Activated naive CD8-positive, alpha-beta T cell treated with anti-CD3 and anti-CD28 coated beads, Interleukin-2, amount 10 ng/mL, durations not matched to agents 7 days and 5 days (primary cell): ENCODE results near the gene DNAJC10. TPM values are rescaled to one million over a fixed set of nuclear protein-coding genes. Genes with fewer than 3 reads are reported as not detected.
"Not testable (repeated sequence)": the region's sequence is repeated elsewhere in the genome, so short reads cannot be mapped to it uniquely, and the experiment has no call there.

ENCODE experiments used
- ATAC-seq: fragments of 150-1000 bp; cut with Tn5 transposase; one replicate; pipeline ENCODE4 v1.10.0; 2021; ENCODE audit warnings: low read depth, moderate library complexity
- POLR2A ChIA-PET: fragments of 350-600 bp; sonication (Branson Sonifier 250); formaldehyde crosslinking; loops from one replicate; lab custom pipeline; 2021; ENCODE audit warnings: antibody characterized with exemption; lab: Charles Lee
- DNase-seq: peaks from one replicate; pipeline ENCODE4 v3.0.0; 2021
- H3K27ac Mint-ChIP-seq: one replicate; pipeline ENCODE4 v1.8.0; 2022; ENCODE audit warnings: mild to moderate bottlenecking, mixed read lengths
- H3K27me3 Mint-ChIP-seq: one replicate; pipeline ENCODE4 v1.8.0; 2022; ENCODE audit warnings: mild to moderate bottlenecking, moderate library complexity, mixed read lengths
- H3K36me3 Mint-ChIP-seq: one replicate; pipeline ENCODE4 v1.8.0; 2021; ENCODE audit warnings: mild to moderate bottlenecking, mixed read lengths
- H3K4me1 Mint-ChIP-seq: one replicate; pipeline ENCODE4 v1.8.0; 2021; ENCODE audit warnings: mixed read lengths
- H3K4me3 Mint-ChIP-seq: one replicate; pipeline ENCODE4 v1.8.0; 2022; ENCODE audit warnings: mild to moderate bottlenecking, moderate library complexity, mixed read lengths
- H3K9me3 Mint-ChIP-seq: one replicate; pipeline ENCODE4 v1.8.0; 2021; ENCODE audit warnings: mixed read lengths
- total RNA-seq, 2 experiments: library from RNA; stranded (reverse); gene quantifications; one replicate each; pipeline ENCODE4 v1.2.3, GENCODE V29; 2021

Gene DNAJC10, protein sequence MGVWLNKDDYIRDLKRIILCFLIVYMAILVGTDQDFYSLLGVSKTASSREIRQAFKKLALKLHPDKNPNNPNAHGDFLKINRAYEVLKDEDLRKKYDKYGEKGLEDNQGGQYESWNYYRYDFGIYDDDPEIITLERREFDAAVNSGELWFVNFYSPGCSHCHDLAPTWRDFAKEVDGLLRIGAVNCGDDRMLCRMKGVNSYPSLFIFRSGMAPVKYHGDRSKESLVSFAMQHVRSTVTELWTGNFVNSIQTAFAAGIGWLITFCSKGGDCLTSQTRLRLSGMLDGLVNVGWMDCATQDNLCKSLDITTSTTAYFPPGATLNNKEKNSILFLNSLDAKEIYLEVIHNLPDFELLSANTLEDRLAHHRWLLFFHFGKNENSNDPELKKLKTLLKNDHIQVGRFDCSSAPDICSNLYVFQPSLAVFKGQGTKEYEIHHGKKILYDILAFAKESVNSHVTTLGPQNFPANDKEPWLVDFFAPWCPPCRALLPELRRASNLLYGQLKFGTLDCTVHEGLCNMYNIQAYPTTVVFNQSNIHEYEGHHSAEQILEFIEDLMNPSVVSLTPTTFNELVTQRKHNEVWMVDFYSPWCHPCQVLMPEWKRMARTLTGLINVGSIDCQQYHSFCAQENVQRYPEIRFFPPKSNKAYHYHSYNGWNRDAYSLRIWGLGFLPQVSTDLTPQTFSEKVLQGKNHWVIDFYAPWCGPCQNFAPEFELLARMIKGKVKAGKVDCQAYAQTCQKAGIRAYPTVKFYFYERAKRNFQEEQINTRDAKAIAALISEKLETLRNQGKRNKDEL
- total RNA-seq, result 10 to 100 TPM; 41.0 to 45.3 TPM

DNA sequence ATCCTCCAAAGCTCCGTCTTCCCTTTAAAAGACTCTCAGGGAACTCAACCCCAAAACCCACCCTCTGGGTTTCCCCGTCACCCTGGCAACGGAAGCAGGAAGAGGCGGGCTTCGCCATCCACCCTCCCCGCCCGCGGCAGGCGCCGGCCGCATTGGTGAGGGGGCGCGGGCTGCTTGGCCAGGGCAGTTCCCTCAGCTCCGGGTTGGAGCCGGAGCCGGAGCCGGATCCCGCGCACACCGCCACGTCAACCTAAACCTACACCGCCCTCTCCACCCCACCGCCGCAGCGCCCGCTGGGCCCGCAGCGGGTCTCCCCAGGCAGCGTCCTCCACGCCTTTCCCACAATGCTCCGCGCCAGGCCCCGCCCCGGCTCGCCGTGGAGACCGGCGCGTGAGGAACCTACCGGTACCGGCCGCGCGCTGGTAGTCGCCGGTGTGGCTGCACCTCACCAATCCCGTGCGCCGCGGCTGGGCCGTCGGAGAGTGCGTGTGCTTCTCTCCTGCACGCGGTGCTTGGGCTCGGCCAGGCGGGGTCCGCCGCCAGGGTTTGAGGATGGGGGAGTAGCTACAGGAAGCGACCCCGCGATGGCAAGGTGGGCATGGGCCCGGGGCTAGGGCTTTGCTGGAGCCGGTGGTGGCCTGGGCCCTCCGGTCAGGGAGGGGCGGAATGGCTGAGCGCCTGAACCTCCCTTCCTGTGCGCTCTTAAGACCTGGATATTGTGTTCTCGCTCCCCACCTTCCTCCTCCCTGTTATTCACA is at the start of gene DNAJC10:
Gene DNAJC10 (plus strand): TSS at position 366 of the 758 bp plus-strand sequence. CDS start 1,830 bp downstream, outside the sequence.
- DNase-seq (peak; percentile 90), ATAC-seq (peak; percentile 91)
- POLR2A ChIA-PET, result interaction anchor here (0.6 kb wide), 2 partner anchors 38 to 313 kb away, joined by 3 to 4 read pairs; no protein-coding TSS in a partner anchor
- Mint-ChIP-seq H3K4me1 (peaks cover 9% of the 10 kb centered on the region), H3K27ac (no peak within 1 kb of the TSS), H3K27me3 (peaks cover 6% of the 10 kb centered on the region), H3K9me3 (no peaks in the 10 kb centered on the region), H3K36me3 (peaks cover 2% of the 10 kb centered on the region), H3K4me3 (no peak within 1 kb of the TSS)

DNA sequence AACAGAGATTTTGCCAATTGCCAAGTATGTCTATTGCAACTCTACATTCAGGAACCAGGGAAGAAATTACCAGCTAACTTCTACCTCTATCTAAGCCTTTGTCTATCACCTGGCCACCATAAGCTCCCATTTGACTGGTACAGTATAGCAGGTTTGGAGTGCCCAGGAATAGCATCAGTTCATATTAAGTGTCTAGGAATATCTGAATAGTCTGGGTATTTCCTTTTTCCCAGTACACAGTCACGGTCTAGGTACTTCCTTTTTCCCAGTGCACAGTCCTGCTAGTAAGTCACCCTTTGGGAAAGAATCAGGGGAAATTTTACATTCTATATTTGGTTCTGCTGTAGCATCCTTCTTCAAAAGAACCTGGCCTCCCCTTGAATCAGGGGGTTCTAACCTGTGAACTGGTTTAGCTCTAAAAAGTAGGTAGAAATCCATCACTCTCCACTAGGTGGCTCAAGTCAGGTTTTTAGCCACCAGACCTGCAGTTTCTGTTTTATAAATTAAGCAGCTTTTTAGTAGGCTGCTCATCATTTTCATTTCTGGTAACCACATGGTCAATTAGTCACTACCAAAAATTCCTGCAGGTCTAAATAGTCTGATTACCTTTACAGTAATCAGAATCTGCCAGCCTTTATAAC is 49.3 kb upstream of the DNAJC10 start:
- Mint-ChIP-seq H3K4me3 (no peak overlapping the region), H3K27me3 (peaks cover 4% of the 10 kb centered on the region), H3K9me3 (no peaks in the 10 kb centered on the region), H3K4me1 (peaks cover 3% of the 10 kb centered on the region), H3K36me3 (no peaks in the 10 kb centered on the region), H3K27ac (no peak overlapping the region)
- POLR2A ChIA-PET, result interaction anchor here (0.6 kb wide), 1 partner anchor 233 kb away, joined by 3 read pairs; no protein-coding TSS in a partner anchor
- DNase-seq (no peak), ATAC-seq (peak; percentile 42)

DNA sequence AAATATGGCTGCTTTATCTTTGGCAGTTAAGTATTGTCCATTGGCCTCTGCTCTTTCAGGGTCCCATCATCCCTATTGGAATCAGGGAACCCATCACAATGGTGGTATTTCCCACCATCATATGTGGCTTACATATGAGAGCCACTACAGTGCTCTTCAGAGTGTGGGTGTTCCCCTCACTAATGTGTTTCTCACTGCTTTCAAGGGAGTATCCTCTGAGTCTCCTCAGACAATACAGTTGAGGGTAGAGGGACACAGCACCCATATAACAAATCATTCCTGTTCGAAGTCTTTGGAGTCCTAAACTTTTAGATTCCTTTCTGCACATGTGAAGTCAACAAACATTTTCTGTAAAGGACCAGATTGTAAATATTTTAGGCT is 48.8 kb upstream of the DNAJC10 start:
- DNase-seq (no peak), ATAC-seq (no peak)
- Mint-ChIP-seq H3K27ac (no peak overlapping the region), H3K27me3 (peaks cover 4% of the 10 kb centered on the region), H3K36me3 (no peaks in the 10 kb centered on the region), H3K9me3 (no peaks in the 10 kb centered on the region), H3K4me3 (no peak overlapping the region), H3K4me1 (peaks cover 3% of the 10 kb centered on the region)
- POLR2A ChIA-PET, result interaction anchor here (0.6 kb wide), 1 partner anchor 232 kb away, joined by 3 read pairs; no protein-coding TSS in a partner anchor

DNA sequence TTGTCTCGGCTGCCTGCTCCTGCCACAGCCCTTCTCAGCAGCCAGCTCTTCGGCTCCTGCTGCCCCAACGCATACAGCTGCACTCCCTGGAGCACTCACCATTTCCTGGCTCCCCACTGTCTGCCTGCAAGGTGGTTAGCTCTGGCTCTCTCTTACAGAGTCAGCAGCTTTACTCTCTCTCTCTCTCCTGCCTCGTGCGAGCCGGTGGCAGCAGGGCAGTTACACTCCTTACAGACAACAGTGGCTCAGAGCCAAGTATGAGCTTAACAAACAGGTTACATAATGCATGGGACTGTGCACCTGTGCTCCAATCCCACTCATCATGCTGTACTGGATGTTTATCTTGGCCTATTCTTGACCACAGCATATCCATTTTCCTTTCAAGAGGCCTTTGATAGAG is 47.4 kb upstream of the DNAJC10 start:
- ATAC-seq (no peak), DNase-seq (no peak)
- H3K27me3 Mint-ChIP-seq, result peaks cover 4% of the 10 kb centered on the region
- H3K27ac Mint-ChIP-seq, result no peak overlapping the region
- H3K36me3 Mint-ChIP-seq, result no peaks in the 10 kb centered on the region
- POLR2A ChIA-PET, result no interaction called here
- no peaks in the 10 kb centered on the region for H3K9me3 Mint-ChIP-seq
- no peak overlapping the region for H3K4me3 Mint-ChIP-seq
- peaks cover 3% of the 10 kb centered on the region for H3K4me1 Mint-ChIP-seq

DNA sequence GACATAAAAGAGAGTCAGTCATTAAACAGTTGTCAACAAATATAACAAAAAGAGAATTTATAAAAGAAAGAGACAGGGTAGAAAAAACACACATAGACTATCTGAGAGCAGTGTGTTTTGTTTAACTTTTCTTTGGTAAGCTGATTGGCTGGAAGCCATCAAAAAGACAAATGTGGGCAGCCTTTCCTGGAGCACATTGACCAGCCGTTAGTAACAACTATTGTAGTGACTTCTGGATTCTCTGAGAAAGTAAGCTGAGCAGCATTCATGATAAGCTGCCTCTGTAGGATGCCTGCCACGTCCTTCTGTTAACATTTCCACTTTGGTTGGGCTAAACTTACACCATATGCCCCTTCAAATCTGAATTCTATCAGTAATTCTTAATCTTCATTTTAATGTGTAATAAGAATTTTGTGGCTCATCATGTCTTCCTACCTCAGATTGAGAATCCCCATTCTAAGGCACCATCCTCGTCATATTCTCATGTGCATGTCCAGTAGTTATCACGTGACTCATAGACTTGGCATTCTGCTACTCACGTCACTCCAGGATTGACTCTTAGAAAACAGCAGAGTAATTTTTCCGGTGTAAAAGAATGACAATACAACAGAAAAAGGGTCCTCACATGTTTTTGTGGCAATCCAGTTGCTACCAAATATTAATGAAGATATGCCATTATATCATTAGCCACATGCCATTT is 43.4 kb upstream of the DNAJC10 start:
- DNase-seq, result no peak
- no peak overlapping the region for H3K4me3 Mint-ChIP-seq
- ATAC-seq, result no peak
- no peaks in the 10 kb centered on the region for H3K36me3 Mint-ChIP-seq
- no peak overlapping the region for H3K27ac Mint-ChIP-seq
- no peaks in the 10 kb centered on the region for H3K4me1 Mint-ChIP-seq
- peaks cover 15% of the 10 kb centered on the region for H3K27me3 Mint-ChIP-seq
- H3K9me3 Mint-ChIP-seq, result no peaks in the 10 kb centered on the region
- POLR2A ChIA-PET, result no interaction called here

DNA sequence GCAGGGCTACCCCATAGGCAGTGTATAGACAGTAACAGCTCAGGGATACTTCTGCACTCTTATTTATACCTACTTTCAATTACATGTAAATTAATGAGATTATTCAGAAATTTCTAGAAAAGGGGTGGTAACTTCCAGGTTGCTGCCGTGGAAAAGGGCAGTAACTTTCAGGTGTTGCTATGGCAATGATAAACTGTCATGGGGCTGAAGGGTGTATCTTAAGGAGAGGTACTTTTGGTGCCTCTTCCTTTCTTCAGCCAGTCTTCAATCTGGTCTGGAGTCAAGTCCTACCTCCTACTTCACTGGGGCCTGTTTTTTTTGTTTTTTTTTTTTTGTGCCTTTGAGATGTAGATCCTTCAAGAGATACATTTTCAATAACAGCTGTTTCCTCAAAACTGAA is 35.2 kb upstream of the DNAJC10 start:
- POLR2A ChIA-PET, result no interaction called here
- Mint-ChIP-seq H3K27ac (no peak overlapping the region), H3K4me3 (no peak overlapping the region), H3K4me1 (peaks cover 2% of the 10 kb centered on the region), H3K9me3 (no peaks in the 10 kb centered on the region), H3K36me3 (no peaks in the 10 kb centered on the region), H3K27me3 (peaks cover 5% of the 10 kb centered on the region)
- no peak for ATAC-seq
- no peak for DNase-seq

DNA sequence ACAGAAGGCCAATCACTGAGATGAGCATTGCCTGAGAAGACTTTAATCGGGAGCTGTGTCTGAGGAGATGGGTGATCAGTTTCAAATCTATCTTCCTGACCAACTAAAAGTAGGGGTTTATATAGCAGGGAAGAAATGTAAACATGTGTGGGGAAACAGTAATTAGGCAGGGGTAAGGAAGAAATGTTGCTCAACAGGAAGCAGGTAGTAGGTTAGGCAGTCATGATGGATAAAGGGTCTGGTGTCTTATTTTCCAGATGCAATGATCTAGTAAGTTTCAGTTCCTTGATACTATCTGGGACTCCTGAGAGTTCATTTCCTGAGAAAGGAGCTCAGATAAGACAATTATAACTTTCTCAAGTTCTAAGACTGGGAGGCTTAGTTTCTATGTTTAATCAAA is 33.8 kb upstream of the DNAJC10 start:
- H3K27me3 Mint-ChIP-seq, result peaks cover 5% of the 10 kb centered on the region
- no peaks in the 10 kb centered on the region for H3K9me3 Mint-ChIP-seq
- no peak overlapping the region for H3K27ac Mint-ChIP-seq
- no peak overlapping the region for H3K4me3 Mint-ChIP-seq
- H3K36me3 Mint-ChIP-seq, result no peaks in the 10 kb centered on the region
- peaks cover 2% of the 10 kb centered on the region for H3K4me1 Mint-ChIP-seq
- POLR2A ChIA-PET, result no interaction called here
- DNase-seq, result no peak
- no peak for ATAC-seq

DNA sequence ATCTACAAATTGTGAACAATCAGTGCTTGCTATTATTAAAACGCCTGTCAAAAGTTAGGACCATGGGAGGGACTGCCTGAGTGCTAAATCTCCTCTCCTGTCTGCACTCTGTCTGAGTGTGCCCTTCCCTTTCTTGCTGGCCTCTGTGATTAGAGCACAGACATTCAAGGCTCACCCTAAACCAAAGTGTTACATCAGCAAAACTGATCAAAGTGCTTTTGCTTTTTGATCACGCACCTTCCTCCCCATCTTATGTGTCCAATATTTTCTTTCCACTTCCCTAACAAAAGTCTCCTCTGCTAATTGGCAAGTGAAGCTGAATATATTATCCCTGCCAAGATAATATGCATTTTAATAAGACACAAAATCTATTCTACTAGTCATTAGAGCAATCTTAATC is 30.5 kb upstream of the DNAJC10 start:
- H3K27ac Mint-ChIP-seq, result no peak overlapping the region
- peaks cover 15% of the 10 kb centered on the region for H3K27me3 Mint-ChIP-seq
- H3K4me3 Mint-ChIP-seq, result no peak overlapping the region
- H3K36me3 Mint-ChIP-seq, result no peaks in the 10 kb centered on the region
- DNase-seq, result no peak
- H3K4me1 Mint-ChIP-seq, result peaks cover 2% of the 10 kb centered on the region
- POLR2A ChIA-PET, result no interaction called here
- no peak for ATAC-seq
- H3K9me3 Mint-ChIP-seq, result peaks cover 2% of the 10 kb centered on the region

DNA sequence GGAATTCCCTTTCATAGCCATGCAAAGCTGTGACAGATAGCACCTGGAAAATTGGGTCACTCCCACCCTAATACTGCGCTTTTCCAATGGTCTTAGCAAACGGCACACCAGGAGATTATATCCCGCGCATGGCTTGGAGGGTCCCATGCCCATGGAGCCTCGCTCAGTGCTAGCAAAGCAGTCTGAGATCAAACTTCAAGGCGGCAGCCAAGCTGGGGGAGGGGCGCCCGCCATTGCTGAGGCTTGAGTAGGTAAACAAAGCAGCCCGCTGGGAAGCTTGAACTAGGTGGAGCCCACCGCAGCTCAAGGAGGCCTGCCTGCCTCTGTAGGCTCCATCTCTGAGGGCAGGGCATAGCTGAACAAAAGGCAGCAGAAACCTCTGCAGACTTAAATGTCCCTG is 29.3 kb upstream of the DNAJC10 start:
- H3K9me3 Mint-ChIP-seq, H3K4me3 Mint-ChIP-seq, ATAC-seq, POLR2A ChIA-PET, H3K36me3 Mint-ChIP-seq, DNase-seq, H3K4me1 Mint-ChIP-seq, H3K27ac Mint-ChIP-seq: not testable (repeated sequence)
- H3K27me3 Mint-ChIP-seq, result peaks cover 16% of the 10 kb centered on the region

DNA sequence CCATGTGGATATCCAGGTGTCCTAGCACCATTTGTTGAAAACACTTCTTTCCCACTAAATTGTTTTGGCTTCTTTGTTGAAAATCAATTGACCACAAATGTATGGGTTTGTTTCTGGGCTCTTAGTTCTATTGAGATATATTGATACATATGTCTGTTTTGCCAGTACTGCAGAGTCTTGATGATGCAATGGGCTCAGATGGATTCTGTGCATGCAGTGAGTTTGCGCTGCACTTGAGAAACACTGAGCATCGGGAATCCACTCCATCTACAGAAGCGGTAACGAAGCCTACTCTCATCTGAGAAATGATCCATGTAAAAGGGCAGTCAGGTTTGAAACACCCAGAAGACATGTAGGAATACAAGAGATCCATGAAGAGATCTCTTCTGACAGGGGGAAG is 21.9 kb upstream of the DNAJC10 start:
- no peaks in the 10 kb centered on the region for H3K4me1 Mint-ChIP-seq

DNA sequence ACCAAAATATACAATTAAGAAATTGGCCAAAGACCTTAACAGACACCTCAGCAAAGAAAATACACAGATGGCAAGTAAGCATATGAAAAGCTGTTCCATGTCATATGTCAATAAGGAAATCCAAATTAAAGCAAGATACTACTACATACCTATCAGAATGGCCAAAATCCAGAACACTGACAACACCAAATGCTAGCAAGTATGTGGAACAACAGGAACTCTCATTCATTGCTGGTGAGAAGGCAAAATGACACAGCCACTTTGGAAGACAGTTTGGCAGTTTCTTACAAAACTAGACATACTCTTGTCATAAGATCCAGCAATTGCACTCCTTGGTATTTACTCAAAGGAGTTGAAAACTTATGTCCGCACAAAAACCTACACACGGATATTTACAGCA is 20.3 kb upstream of the DNAJC10 start:
- ATAC-seq, result no peak
- POLR2A ChIA-PET, result no interaction called here

More for the DNA sequence above, 21.9 kb upstream of the DNAJC10 start:
- ATAC-seq, result no peak
- Mint-ChIP-seq H3K27me3 (peaks cover 14% of the 10 kb centered on the region), H3K4me3 (no peak overlapping the region), H3K9me3 (peaks cover 2% of the 10 kb centered on the region), H3K27ac (no peak overlapping the region), H3K36me3 (no peaks in the 10 kb centered on the region)
- POLR2A ChIA-PET, result no interaction called here
- no peak for DNase-seq

DNA sequence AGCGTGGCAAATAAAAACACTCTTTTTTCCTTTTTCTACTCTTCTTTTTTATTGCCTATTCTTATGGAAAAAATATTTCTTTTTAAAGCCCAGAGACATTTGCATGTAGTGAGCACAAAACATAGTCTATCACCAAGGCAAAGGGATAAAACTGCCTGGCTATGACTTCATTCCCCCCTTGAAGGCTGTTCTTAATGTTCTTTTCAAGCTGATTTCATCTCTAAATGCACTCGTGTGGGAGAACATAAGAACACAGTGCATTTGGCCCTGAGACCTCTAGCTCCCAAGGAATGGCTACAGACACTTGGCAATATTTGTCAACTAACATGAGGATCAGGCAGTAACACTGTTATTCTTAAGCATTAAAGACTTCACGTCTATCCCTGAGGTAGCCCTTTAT is 17.4 kb upstream of the DNAJC10 start:
- no peaks in the 10 kb centered on the region for H3K4me1 Mint-ChIP-seq
- ATAC-seq (no peak), DNase-seq (no peak)
- no peak overlapping the region for H3K27ac Mint-ChIP-seq
- POLR2A ChIA-PET, result no interaction called here
- no peaks in the 10 kb centered on the region for H3K9me3 Mint-ChIP-seq
- no peak overlapping the region for H3K4me3 Mint-ChIP-seq
- peaks cover 10% of the 10 kb centered on the region for H3K27me3 Mint-ChIP-seq
- no peaks in the 10 kb centered on the region for H3K36me3 Mint-ChIP-seq

More for the DNA sequence above, 20.3 kb upstream of the DNAJC10 start:
- no peaks in the 10 kb centered on the region for H3K4me1 Mint-ChIP-seq
- no peak overlapping the region for H3K4me3 Mint-ChIP-seq
- H3K9me3 Mint-ChIP-seq, result no peaks in the 10 kb centered on the region
- no peaks in the 10 kb centered on the region for H3K36me3 Mint-ChIP-seq
- H3K27me3 Mint-ChIP-seq, result peaks cover 9% of the 10 kb centered on the region
- no peak for DNase-seq
- no peak overlapping the region for H3K27ac Mint-ChIP-seq
